ENCODE results near the gene PPM1K. TPM values are rescaled to one million over a fixed set of nuclear protein-coding genes. Genes with fewer than 3 reads are reported as not detected.

The PPM1K gene
- total RNA-seq, 3 donors from 2014 or later: 13.8 to 26.2 (median 20.5) TPM

DNA sequence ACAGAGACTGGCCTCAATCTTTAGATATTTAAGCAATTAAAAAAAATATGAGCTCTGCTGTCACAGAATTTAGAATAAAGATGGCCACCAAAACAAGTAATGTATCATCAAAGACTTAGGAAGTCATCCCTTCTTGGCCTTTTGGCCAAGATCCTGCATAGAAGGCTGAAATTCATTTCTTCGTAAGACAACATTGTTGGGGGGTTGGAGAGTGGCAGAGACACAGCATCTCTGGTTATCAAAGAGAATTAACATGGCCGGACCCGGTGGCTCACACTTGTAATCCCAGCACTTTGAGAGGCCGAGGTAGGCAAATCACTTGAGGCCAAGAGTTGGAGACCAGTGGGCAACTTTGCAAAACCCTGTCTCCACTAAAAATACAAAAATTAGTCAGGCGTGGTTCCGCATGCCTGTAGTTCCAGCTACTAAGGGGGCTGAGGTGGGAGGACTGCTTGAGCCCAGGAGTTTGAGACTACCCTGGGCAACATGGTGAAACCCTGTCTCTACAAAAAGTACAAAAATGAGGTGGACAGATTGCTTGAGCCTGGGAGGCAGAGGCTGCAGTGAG is 4.0 kb downstream of the PPM1K start:
- H3K36me3 ChIP-seq: no peaks in the 10 kb centered on the region
- H3K4me3 ChIP-seq: no peak overlapping the region
- H3K27ac ChIP-seq: no peak overlapping the region
- no peaks in the 10 kb centered on the region for H3K4me1 ChIP-seq
- no peak for DNase-seq (ENCODE audit: low spot score in 2 of 2)
- TF ChIP-seq POLR2A (IDR thresholded peaks at IDR 0.05) (no peak), POLR2AphosphoS5 (IDR thresholded peaks at IDR 0.05) (no peak)
- TF ChIP-seq, protein P1, sequence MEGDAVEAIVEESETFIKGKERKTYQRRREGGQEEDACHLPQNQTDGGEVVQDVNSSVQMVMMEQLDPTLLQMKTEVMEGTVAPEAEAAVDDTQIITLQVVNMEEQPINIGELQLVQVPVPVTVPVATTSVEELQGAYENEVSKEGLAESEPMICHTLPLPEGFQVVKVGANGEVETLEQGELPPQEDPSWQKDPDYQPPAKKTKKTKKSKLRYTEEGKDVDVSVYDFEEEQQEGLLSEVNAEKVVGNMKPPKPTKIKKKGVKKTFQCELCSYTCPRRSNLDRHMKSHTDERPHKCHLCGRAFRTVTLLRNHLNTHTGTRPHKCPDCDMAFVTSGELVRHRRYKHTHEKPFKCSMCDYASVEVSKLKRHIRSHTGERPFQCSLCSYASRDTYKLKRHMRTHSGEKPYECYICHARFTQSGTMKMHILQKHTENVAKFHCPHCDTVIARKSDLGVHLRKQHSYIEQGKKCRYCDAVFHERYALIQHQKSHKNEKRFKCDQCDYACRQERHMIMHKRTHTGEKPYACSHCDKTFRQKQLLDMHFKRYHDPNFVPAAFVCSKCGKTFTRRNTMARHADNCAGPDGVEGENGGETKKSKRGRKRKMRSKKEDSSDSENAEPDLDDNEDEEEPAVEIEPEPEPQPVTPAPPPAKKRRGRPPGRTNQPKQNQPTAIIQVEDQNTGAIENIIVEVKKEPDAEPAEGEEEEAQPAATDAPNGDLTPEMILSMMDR (IDR thresholded peaks at IDR 0.05): no peak
- no peaks in the 10 kb centered on the region for H3K9me3 ChIP-seq
- intact Hi-C loops (cut with DNase I; ENCODE audit: low total_unique reads): no loop called here
- no peaks in the 10 kb centered on the region for H3K27me3 ChIP-seq

DNA sequence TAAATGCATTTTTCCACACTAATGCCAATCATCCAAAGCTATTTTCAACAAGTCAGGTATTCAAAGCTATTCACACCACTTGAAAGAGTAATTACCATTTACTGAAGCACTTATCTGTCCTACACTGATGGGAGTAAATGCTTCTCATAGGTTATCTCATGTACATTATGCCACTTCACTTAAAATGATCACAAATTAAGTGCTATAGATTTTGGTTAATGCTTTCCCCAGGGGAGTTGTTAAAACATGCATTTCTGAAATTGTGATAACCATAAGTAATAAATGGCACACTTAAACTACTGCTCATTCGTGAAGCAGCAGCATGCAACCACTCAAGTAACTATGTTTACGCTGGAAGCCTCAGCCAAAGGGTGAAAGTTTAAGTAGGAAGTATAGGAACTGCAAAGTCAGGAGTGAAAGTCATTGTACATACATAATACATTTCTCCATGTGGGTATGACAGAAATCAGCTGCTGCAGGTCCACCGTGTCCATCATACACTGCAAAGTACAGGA is 6.6 kb downstream of the PPM1K start:
- H3K4me1 ChIP-seq: no peaks in the 10 kb centered on the region
- H3K9me3 ChIP-seq: no peaks in the 10 kb centered on the region
- no peak overlapping the region for H3K4me3 ChIP-seq
- intact Hi-C loops (cut with DNase I; ENCODE audit: low total_unique reads): no loop called here
- no peaks in the 10 kb centered on the region for H3K27me3 ChIP-seq
- TF ChIP-seq, protein P1 (IDR thresholded peaks at IDR 0.05): no peak
- TF ChIP-seq POLR2AphosphoS5 (IDR thresholded peaks at IDR 0.05) (no peak), POLR2A (IDR thresholded peaks at IDR 0.05) (no peak)
- no peak for DNase-seq (ENCODE audit: low spot score in 2 of 2)
- no peak overlapping the region for H3K27ac ChIP-seq
- no peaks in the 10 kb centered on the region for H3K36me3 ChIP-seq

DNA sequence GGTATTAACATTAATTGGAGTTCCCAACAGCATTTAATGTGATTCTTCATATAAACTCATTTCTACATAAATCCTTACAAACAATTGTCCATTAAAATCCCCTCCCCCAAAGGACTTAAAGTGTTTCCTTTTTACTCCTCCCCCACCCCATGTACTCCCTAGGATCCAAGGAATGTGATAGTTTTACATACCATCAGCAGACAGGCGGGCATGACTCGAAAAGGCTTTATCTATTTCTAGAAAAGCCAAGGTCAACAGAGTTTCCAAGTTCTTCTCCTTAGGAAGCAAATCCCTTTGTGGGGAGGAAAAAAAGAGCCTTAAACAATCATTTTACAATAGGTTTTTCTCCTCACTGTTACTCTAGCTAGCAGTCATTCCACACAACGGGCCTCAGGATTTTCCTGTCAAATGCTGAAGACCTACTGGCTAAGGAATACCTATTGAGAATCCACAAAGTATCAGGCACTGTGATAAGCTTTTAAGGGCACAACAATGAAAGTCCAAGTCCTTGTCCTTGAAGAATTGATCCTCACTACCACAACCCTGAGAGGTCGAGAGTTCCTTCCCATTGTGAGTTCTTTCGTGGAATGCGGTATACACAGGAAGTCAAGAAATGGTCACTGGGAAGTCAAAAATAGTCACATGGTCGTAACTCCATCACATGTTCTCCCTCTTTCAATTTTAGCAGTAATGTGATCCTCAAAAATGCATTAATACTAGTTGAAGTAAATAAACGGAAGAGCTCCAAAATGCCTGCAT is 7.2 kb downstream of the PPM1K start:
- Histone ChIP-seq H3K4me1 (no peaks in the 10 kb centered on the region), H3K27me3 (no peaks in the 10 kb centered on the region), H3K27ac (no peak overlapping the region), H3K9me3 (no peaks in the 10 kb centered on the region), H3K4me3 (no peak overlapping the region), H3K36me3 (no peaks in the 10 kb centered on the region)
- TF ChIP-seq POLR2A (IDR thresholded peaks at IDR 0.05): no peak
- no peak for TF ChIP-seq POLR2AphosphoS5 (IDR thresholded peaks at IDR 0.05)
- TF ChIP-seq, protein P1 (IDR thresholded peaks at IDR 0.05): no peak
- no peak for DNase-seq (ENCODE audit: low spot score in 2 of 2)
- intact Hi-C loops (cut with DNase I; ENCODE audit: low total_unique reads): no loop called here

DNA sequence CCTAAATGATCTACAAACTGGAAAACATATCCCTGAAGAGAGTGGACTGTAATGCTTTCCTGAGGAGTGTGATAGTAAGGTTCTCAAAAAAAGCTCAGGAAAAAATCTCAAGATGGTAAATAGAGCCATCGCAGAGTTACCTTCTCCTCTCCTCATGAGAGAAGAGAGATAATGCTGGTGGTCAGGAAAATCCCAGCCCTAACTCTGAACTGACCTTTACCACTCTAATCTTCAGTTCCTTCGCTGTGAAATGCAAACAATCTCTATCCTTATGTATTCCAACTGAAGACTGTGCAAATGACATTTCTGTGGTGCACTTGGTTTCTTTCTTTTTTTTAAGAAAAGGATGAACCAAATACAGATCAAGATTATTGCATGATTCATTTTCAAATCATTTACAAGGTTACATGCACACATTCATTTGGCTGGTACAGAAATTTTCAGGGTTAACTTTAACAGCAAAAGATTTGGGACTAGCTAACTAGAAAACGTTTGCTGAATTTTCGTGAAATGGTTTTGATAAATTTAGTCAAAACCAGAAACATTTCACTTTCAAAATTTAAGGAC is 8.3 kb downstream of the PPM1K start:
- no peaks in the 10 kb centered on the region for H3K27me3 ChIP-seq
- DNase-seq (ENCODE audit: low spot score in 2 of 2): no peak
- TF ChIP-seq POLR2AphosphoS5 (IDR thresholded peaks at IDR 0.05): no peak
- intact Hi-C loops (cut with DNase I; ENCODE audit: low total_unique reads): no loop called here
- no peaks in the 10 kb centered on the region for H3K4me1 ChIP-seq
- H3K9me3 ChIP-seq: no peaks in the 10 kb centered on the region
- H3K36me3 ChIP-seq: no peaks in the 10 kb centered on the region
- H3K4me3 ChIP-seq: no peak overlapping the region
- H3K27ac ChIP-seq: no peak overlapping the region

DNA sequence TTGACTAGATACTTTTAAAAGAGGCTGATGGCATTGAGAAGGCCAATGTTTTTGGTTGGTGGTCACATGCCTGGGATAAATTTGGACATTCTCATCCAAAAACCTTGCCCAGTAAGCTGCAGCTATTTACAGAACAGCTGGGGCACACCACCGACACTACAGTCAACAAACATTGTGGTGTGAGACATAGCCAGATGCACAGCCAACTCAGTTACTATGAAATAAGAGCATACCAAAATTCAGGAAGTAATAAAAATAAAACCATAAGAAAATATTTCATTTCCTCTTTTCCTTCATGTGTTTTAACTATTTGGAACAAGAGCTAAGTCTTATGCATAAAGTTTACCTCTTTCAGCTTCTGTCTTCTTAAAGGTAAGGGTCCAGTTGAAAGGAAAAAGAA is 8.8 kb downstream of the PPM1K start:
- H3K27ac ChIP-seq: no peak overlapping the region

More for the DNA sequence above, 8.8 kb downstream of the PPM1K start:
- no peak for DNase-seq (ENCODE audit: low spot score in 2 of 2)
- no peaks in the 10 kb centered on the region for H3K4me1 ChIP-seq
- no peak overlapping the region for H3K4me3 ChIP-seq
- TF ChIP-seq POLR2AphosphoS5 (IDR thresholded peaks at IDR 0.05): no peak
- no peak for TF ChIP-seq POLR2A (IDR thresholded peaks at IDR 0.05)
- TF ChIP-seq, protein P1 (IDR thresholded peaks at IDR 0.05): no peak
- intact Hi-C loops (cut with DNase I; ENCODE audit: low total_unique reads): no loop called here
- H3K27me3 ChIP-seq: no peaks in the 10 kb centered on the region
- no peaks in the 10 kb centered on the region for H3K9me3 ChIP-seq
- no peaks in the 10 kb centered on the region for H3K36me3 ChIP-seq
